HepG2 (cell line): Measurements from ENCODE around the gene LRRC34. TPM values are rescaled to one million over a fixed set of nuclear protein-coding genes. Genes with fewer than 3 reads are reported as not detected.
A peak's percentile ranks its signal among the peaks of the same experiment; 100 is the strongest.

Experiments
- BRF2 ChIP-seq: sonication (generic); formaldehyde crosslinking; IDR thresholded peaks from 2 replicates; pipeline ENCODE4 v1.8.1; 2022; ENCODE audit warnings: mild to moderate bottlenecking, missing genetic modification reagents
- GATAD2A ChIP-seq: IDR thresholded peaks from 2 replicates; pipeline ENCODE4 v1.6.1; 2016
- HDAC2 ChIP-seq: sonication (generic); formaldehyde crosslinking; IDR thresholded peaks from 2 replicates; pipeline ENCODE4 v1.4.0; 2020; ENCODE audit warnings: missing genetic modification reagents
- KDM3A ChIP-seq: IDR thresholded peaks from 2 replicates; pipeline ENCODE4 v1.6.1; 2018; ENCODE audit warnings: low read depth, missing compliant biosample characterization
- MXD3 ChIP-seq: IDR thresholded peaks from 2 replicates; pipeline ENCODE4 v1.6.1; 2016; ENCODE audit warnings: mild to moderate bottlenecking, missing biosample characterization, missing genetic modification reagents
- NFYC ChIP-seq: IDR thresholded peaks from 2 replicates; pipeline ENCODE4 v1.6.1; 2016; ENCODE audit warnings: missing genetic modification reagents, missing compliant biosample characterization
- NR0B2 ChIP-seq: sonication (generic); formaldehyde crosslinking; IDR thresholded peaks from 2 replicates; pipeline ENCODE4 v1.4.0; 2020; ENCODE audit warnings: mild to moderate bottlenecking, missing genetic modification reagents
- PRDM4 ChIP-seq: sonication (generic); formaldehyde crosslinking; IDR thresholded peaks from 2 replicates; pipeline ENCODE4 v1.9.0; 2021; ENCODE audit warnings: missing genetic modification reagents, borderline replicate concordance
- SNAI1 ChIP-seq: sonication (generic); formaldehyde crosslinking; IDR thresholded peaks from 2 replicates; pipeline ENCODE4 v1.5.0; 2020; ENCODE audit warnings: mild to moderate bottlenecking, missing genetic modification reagents, borderline replicate concordance
- ZFP91 ChIP-seq: sonication (generic); formaldehyde crosslinking; IDR thresholded peaks from 2 replicates; pipeline ENCODE4 v1.9.0; 2022; ENCODE audit warnings: missing genetic modification reagents, mild to moderate bottlenecking, borderline replicate concordance
- ZNF224 ChIP-seq: sonication (generic); formaldehyde crosslinking; IDR thresholded peaks from 2 replicates; pipeline ENCODE4 v1.5.0; 2020; ENCODE audit warnings: mild to moderate bottlenecking, missing genetic modification reagents
- ZNF256 ChIP-seq: sonication (generic); formaldehyde crosslinking; conservative IDR thresholded peaks from 2 replicates; pipeline ENCODE4 v1.4.0; 2020; ENCODE audit warnings: missing genetic modification reagents
- ZNF260 ChIP-seq: sonication (generic); formaldehyde crosslinking; IDR thresholded peaks from 2 replicates; pipeline ENCODE4 v1.4.0; 2020; ENCODE audit warnings: missing genetic modification reagents, low read depth, mild to moderate bottlenecking, borderline replicate concordance
- ZNF510 ChIP-seq: sonication (generic); formaldehyde crosslinking; IDR thresholded peaks from 2 replicates; pipeline ENCODE4 v1.4.0; 2020; ENCODE audit warnings: low read depth, mild to moderate bottlenecking, missing genetic modification reagents
- ZNF766 ChIP-seq: sonication (generic); formaldehyde crosslinking; IDR thresholded peaks from 2 replicates; pipeline ENCODE4 v1.5.0; 2020; ENCODE audit warnings: missing genetic modification reagents, borderline replicate concordance
- polyA plus RNA-seq, 8 experiments: library from polyadenylated mRNA; depleted of rRNA in 3 of 8; stranded (reverse) in 7 of 8; unstranded in 1 of 8; fragments of >200 nt; fragmentation: Illumina TruSeq in 4 of 8; extraction: Trizol in 4 of 8; gene quantifications; 2 replicates each; pipeline versions ENCODE4 v1.2.1 to v1.2.3, GENCODE V29; 2011 to 2016; ENCODE audit warnings: low read depth in 4 of 8, missing spikeins in 1 of 8, mixed read lengths in 1 of 8; ENCODE audit not compliant: insufficient read depth in 1 of 8
- total RNA-seq, 5 experiments: library from RNA; depleted of rRNA; stranded (reverse); fragments of >200 nt; fragmentation: Illumina TruSeq; extraction: Trizol; gene quantifications; 2 replicates each; pipeline ENCODE4 v1.2.3, GENCODE V29; 2016; ENCODE audit warnings: low read depth in 1 of 5

The LRRC34 gene
- total and polyA plus RNA-seq, 2 of the 13 experiments (the other 11 are each of a cell fraction or from before 2014, with no cell fraction given), result not detected

GRCh38 chr3:169764312-169764881, 48.3 kb downstream of the LRRC34 start (continued):
- TF ChIP-seq NR0B2 (CRISPR knock-in tag) (no peak), NFYC (CRISPR knock-in tag) (no peak), ZNF766 (CRISPR knock-in tag) (no peak), PRDM4 (no peak), ZNF224 (CRISPR knock-in tag) (no peak), SNAI1 (CRISPR knock-in tag) (no peak), BRF2 (CRISPR knock-in tag) (no peak), MXD3 (CRISPR knock-in tag) (peak; percentile 50; the same call in 1 of the 2 replicates), HDAC2 (CRISPR knock-in tag) (no peak), KDM3A (CRISPR knock-in tag) (no peak), ZNF256 (CRISPR knock-in tag) (no peak), GATAD2A (no peak), ZFP91 (CRISPR knock-in tag) (no peak; the same call in 1 of the 2 replicates), ZNF260 (CRISPR knock-in tag) (no peak), ZNF510 (CRISPR knock-in tag) (no peak)
